BLaER1 treated with 17β-estradiol and CSF1 and Interleukin-3, amounts not matched to agents 10 nM and 100 nM (cell line): ENCODE results near the gene ABHD8.

Experiments
- H3K27ac ChIP-seq, 11 experiments: shearing (Covaris generic); formaldehyde crosslinking; 2 replicates each; pipeline ENCODE4 v1.8.1; 2022
- H3K27me3 ChIP-seq, 11 experiments: shearing (Covaris generic); formaldehyde crosslinking; 2 replicates each; pipeline ENCODE4 v1.8.1; 2022
- H3K36me3 ChIP-seq, 11 experiments: shearing (Covaris generic); formaldehyde crosslinking; 2 replicates each; pipeline ENCODE4 v1.8.1; 2022
- H3K4me1 ChIP-seq, 10 experiments: shearing (Covaris generic); formaldehyde crosslinking; 2 replicates each; pipeline ENCODE4 v1.8.1; 2022
- H3K4me2 ChIP-seq, 11 experiments: shearing (Covaris generic); formaldehyde crosslinking; 2 replicates each; pipeline ENCODE4 v1.8.1; 2022
- H3K4me3 ChIP-seq, 10 experiments: shearing (Covaris generic); formaldehyde crosslinking; 2 replicates each; pipeline ENCODE4 v1.8.1; 2022
- H3K9ac ChIP-seq, 11 experiments: shearing (Covaris generic); formaldehyde crosslinking; 2 replicates each; pipeline ENCODE4 v1.8.1; 2022
- H3K9me3 ChIP-seq, 11 experiments: shearing (Covaris generic); formaldehyde crosslinking; replicated peaks in 1 of 11; 2 replicates each; pipeline ENCODE4 v1.8.1; 2022
- H4K20me1 ChIP-seq, 11 experiments: shearing (Covaris generic); formaldehyde crosslinking; 2 replicates each; pipeline ENCODE4 v1.8.1; 2022
- Cebpa-rat ChIP-seq, 11 experiments: shearing (Covaris generic); IDR thresholded peaks; 2 replicates each; pipeline ENCODE4 v1.8.1; 2022

Gene ABHD8

DNA sequence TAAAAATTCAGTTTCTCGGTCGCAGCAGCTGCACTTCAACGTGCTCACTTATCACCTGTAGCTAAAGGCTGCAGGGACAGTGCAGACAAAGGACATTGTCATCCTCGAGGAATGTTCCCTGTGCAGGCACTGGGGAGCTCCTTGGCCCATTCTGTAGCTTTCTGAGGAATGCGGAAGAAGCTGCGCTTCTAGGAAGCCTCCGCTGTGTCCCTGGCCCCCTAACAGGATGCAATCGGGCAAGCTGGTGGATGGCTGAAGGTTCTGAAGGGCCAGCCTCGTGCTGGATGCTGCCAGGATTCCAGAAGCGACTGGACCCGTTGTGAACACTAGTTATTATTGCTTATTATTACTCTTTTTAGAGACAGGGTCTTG, 23.4 kb upstream of the ABHD8 start:
- Histone ChIP-seq H3K4me1 (peaks cover 50 to 73% (median 58%) of the 10 kb centered on the region in 10 experiments), H3K27me3 (peaks cover 15 to 29% (median 21%) of the 10 kb centered on the region in 11 experiments; a peak in 21 of 22 replicates), H3K27ac (no peak overlapping the region), H3K4me3 (no peak overlapping the region), H3K9me3 (no peaks in the 10 kb centered on the region), H4K20me1 (peaks cover 6 to 77% (median 40%) of the 10 kb centered on the region in 11 experiments; a peak in 19 of 22 replicates), H3K36me3 (peaks cover 0 to 66% (median 21%) of the 10 kb centered on the region in 11 experiments; a peak in 19 of 22 replicates), H3K4me2 (no peak overlapping the region), H3K9ac (0 out of 22 replicates have a peak overlapping the region, but pooled peaks of 1 of the 11 experiments have one; percentile 5)
- TF ChIP-seq Cebpa-rat (IDR thresholded peaks at IDR 0.05) = 0 out of 22 replicates have a peak, but pooled peaks of 1 of the 11 experiments have one; percentile 27

DNA sequence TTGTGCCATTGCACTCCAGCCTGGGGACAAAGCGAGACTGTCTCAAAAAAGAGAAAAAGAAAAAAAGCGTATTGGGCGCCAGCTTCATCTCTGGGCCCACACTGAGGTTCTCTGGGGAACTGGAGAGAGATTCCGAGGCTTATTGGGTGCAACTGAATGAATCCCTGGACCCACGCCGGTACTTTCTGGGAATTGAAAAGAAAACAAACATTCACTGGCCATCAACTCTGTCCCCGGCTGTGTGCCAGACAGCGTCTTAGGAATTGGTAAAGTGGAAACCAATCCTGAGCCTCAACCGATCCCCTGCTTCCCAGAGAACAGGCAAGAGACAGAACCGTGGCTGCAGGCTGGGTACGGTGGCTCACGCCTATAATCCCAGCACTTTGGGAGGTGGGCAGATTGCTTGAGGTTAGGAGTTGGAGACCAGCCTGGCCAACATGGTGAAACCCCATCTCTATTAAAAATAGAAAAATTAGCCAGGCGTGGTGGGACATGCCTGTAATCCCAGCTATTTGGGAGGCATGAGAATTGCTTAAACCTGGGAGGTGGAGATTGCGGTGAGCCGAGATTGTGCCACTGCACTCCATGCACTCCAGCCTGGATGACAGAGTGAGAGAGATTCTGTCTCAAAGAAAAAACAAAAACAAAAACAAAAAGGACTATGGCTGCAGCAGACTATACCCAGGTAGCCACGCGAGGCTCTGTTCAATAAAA, 22.8 kb upstream of the ABHD8 start:
- Histone ChIP-seq H3K9ac (no peak overlapping the region), H3K9me3 (no peaks in the 10 kb centered on the region), H3K27ac (no peak overlapping the region), H3K4me3 (no peak overlapping the region), H3K36me3 (peaks cover 2 to 66% (median 25%) of the 10 kb centered on the region in 11 experiments; a peak in 21 of 22 replicates), H4K20me1 (peaks cover 6 to 82% (median 42%) of the 10 kb centered on the region in 11 experiments; a peak in 19 of 22 replicates), H3K4me2 (no peak overlapping the region), H3K27me3 (peaks cover 15 to 28% (median 21%) of the 10 kb centered on the region in 11 experiments; a peak in 21 of 22 replicates), H3K4me1 (peaks cover 55 to 78% (median 63%) of the 10 kb centered on the region in 10 experiments)
- no peak for TF ChIP-seq Cebpa-rat (IDR thresholded peaks at IDR 0.05)

- Histone ChIP-seq H3K27me3 (peaks cover 14 to 22% (median 15%) of the 10 kb centered on the region in 11 experiments; a peak in 21 of 22 replicates), H3K4me2 (no peak overlapping the region; a peak in 1 of 22 replicates), H3K27ac (no peak overlapping the region), H3K9ac (no peak overlapping the region), H3K4me3 (no peak overlapping the region), H4K20me1 (peaks cover 6 to 82% (median 45%) of the 10 kb centered on the region in 11 experiments; a peak in 20 of 22 replicates), H3K4me1 (peaks cover 52 to 79% (median 64%) of the 10 kb centered on the region in 10 experiments), H3K9me3 (no peaks in the 10 kb centered on the region), H3K36me3 (peaks cover 11 to 66% (median 34%) of the 10 kb centered on the region in 11 experiments)
- no peak for TF ChIP-seq Cebpa-rat (IDR thresholded peaks at IDR 0.05)
Observed at GRCh38 chr19:17325133-17325532, 21.9 kb upstream of the ABHD8 start.

DNA sequence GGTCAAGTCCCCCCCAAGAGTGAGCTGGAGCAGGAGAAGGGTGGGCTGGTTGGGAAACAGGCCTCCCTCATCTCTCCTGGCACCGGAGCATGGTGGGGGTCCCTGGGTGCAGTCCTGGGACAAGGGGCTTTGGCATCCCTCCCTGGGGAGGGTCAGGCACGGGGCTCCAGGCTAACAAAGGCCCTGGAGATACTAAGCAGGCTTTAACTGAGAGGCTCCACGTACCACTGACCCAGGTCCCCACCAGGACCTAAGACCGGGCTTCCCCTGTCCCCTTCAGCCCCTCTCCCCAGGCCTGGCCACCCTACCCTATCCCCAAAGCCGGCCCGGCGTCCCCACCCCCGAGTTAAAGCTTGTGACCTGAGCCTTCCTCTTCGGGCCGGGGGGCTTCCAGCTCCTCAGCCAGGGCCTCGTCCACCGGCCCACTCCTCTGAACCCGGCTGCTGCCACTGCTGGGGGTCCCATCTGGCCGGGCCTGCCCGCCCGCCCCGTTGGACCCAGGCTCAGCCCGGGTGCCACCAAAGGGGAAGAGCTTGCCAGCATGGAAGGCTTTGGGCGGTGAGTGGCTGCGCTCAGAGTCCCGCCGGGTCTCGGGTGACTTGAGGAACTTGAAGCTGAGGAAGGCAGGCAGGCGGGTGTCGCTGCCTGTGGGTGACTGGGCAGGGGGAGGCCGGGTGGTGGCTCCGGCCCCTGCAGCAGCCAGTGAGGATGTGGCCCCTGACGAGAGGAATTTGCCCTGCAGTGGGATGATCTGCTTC, 21.3 kb upstream of the ABHD8 start:
- TF ChIP-seq Cebpa-rat (IDR thresholded peaks at IDR 0.05) = no peak

DNA sequence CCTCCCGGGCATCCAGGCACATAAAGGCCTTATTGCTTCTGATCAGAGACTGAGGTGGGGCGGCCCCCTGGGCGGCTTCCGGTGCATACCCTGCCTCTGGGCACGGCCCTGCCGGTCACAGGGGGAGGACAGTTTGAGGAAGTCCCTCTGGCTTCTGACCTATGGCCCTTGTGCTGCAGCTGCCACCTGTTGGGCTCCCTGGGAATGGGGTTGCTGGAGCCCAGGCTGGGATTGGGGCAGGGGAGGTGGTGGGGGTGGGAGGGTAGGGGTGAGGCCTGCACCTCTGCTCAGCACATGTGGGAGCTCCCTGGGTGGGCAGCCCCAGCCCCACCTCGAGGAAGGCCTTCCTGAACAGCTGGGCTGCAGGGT, 20.7 kb upstream of the ABHD8 start:
- Histone ChIP-seq H3K36me3 (peaks cover 23 to 70% (median 43%) of the 10 kb centered on the region in 11 experiments), H3K27ac (peak overlapping the region in 5 of 11 experiments; percentile 42 to 61 (median 53); a peak in 7 of 22 replicates), H3K9ac (peak overlapping the region; percentile 51 to 83 (median 68); a peak in 21 of 22 replicates), H3K4me2 (peak overlapping the region; percentile 89 to 98 (median 94)), H3K27me3 (peaks cover 3 to 10% (median 3%) of the 10 kb centered on the region in 11 experiments; a peak in 19 of 22 replicates), H4K20me1 (peaks cover under 1 to 79% (median 40%) of the 10 kb centered on the region in 11 experiments; a peak in 19 of 22 replicates), H3K4me1 (peaks cover 41 to 72% (median 56%) of the 10 kb centered on the region in 10 experiments), H3K9me3 (no peaks in the 10 kb centered on the region), H3K4me3 (peak overlapping the region in 9 of 10 experiments; percentile 37 to 68 (median 52); a peak in 15 of 20 replicates)
- TF ChIP-seq Cebpa-rat (IDR thresholded peaks at IDR 0.05) = no peak

More for the DNA sequence above, 21.3 kb upstream of the ABHD8 start:
- H3K9me3 ChIP-seq = no peaks in the 10 kb centered on the region
- peaks cover 46 to 75% (median 60%) of the 10 kb centered on the region in 10 experiments for H3K4me1 ChIP-seq
- peaks cover 6 to 80% (median 41%) of the 10 kb centered on the region in 11 experiments; a peak in 20 of 22 replicates for H4K20me1 ChIP-seq
- H3K27ac ChIP-seq = no peak overlapping the region
- peak overlapping the region in 9 of 11 experiments; percentile 89 to 98 (median 94); a peak in 16 of 22 replicates for H3K4me2 ChIP-seq
- H3K9ac ChIP-seq = no peak overlapping the region
- H3K36me3 ChIP-seq = peaks cover 17 to 66% (median 37%) of the 10 kb centered on the region in 11 experiments
- H3K27me3 ChIP-seq = peaks cover 8 to 16% (median 9%) of the 10 kb centered on the region in 11 experiments; a peak in 21 of 22 replicates
- no peak overlapping the region for H3K4me3 ChIP-seq

DNA sequence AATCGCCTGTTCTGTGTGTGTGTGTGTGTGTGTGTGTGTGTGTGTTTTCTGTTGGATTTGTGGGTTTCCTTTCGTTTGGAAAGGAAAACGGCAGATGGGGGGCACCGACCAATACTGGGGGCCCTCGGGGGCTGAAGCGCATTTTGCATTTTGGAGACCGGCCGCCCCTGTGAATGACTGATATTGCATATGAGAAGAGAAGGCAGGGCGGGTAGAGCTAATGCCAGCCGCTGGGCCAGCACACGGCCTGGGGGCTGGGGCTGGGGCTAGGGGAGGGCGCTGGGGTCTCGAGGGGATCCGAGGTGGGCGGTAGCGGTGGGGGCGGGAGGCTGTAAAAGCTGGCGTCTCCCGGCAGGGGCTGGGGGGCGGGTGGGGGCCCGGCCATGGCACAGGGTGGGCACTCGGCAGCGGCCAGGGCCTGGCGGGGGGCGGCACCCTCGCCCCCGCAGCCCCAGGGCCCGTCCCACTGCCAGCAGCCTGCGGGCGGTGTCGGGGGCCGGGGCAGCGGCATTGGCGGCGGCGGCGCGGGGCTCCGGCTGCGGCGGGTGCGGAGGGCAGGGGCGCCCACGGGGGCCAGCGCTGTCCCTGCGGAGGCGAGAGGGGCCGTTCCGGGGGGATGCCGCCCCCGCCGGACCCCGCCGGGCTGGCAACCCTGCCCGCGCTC, 20.2 kb upstream of the ABHD8 start:
- Histone ChIP-seq H3K9me3 (no peaks in the 10 kb centered on the region), H3K4me2 (peak overlapping the region; percentile 89 to 98 (median 94)), H3K9ac (peak overlapping the region; percentile 51 to 83 (median 68); a peak in 21 of 22 replicates), H3K27ac (peak overlapping the region in 5 of 11 experiments; percentile 42 to 61 (median 53); a peak in 7 of 22 replicates), H3K27me3 (peaks cover 0 to 7% (median 0%) of the 10 kb centered on the region in 11 experiments; a peak in 1 of 22 replicates), H3K36me3 (peaks cover 28 to 75% (median 47%) of the 10 kb centered on the region in 11 experiments), H3K4me1 (peaks cover 37 to 74% (median 57%) of the 10 kb centered on the region in 10 experiments), H3K4me3 (peak overlapping the region in 9 of 10 experiments; percentile 37 to 68 (median 52); a peak in 15 of 20 replicates), H4K20me1 (peaks cover 0 to 81% (median 41%) of the 10 kb centered on the region in 11 experiments; a peak in 18 of 22 replicates)
- TF ChIP-seq Cebpa-rat (IDR thresholded peaks at IDR 0.05) = no peak

GRCh38 chr19:17322854-17323253, 19.6 kb upstream of the ABHD8 start:
- no peak for TF ChIP-seq Cebpa-rat (IDR thresholded peaks at IDR 0.05)
- H3K27me3 ChIP-seq = peaks cover 0 to 7% (median 0%) of the 10 kb centered on the region in 11 experiments; a peak in 1 of 22 replicates
- H4K20me1 ChIP-seq = peaks cover 0 to 81% (median 41%) of the 10 kb centered on the region in 11 experiments; a peak in 18 of 22 replicates
- peak overlapping the region in 5 of 11 experiments; percentile 24 to 68 (median 54); a peak in 5 of 22 replicates for H3K9ac ChIP-seq
- no peak overlapping the region for H3K4me3 ChIP-seq
- H3K36me3 ChIP-seq = peaks cover 31 to 81% (median 50%) of the 10 kb centered on the region in 11 experiments
- peak overlapping the region; percentile 57 to 95 (median 90) for H3K4me2 ChIP-seq
- H3K4me1 ChIP-seq = peaks cover 36 to 75% (median 58%) of the 10 kb centered on the region in 10 experiments
- H3K27ac ChIP-seq = peak overlapping the region in 2 of 11 experiments; percentile 47 to 54; a peak in 2 of 22 replicates
- no peaks in the 10 kb centered on the region for H3K9me3 ChIP-seq
